Measurements from ENCODE around the gene PLEKHA1. TPM values are rescaled to one million over a fixed set of nuclear protein-coding genes. Genes with fewer than 3 reads are reported as not detected.

PLEKHA1 gene
- total RNA-seq, 1 donor from 2014 or later: 64.5 TPM

- no peak for DNase-seq (ENCODE audit: low spot score)
- peaks cover 14% of the 10 kb centered on the region for H3K4me1 Mint-ChIP-seq (ENCODE audit: low read depth)
- no peak overlapping the region for H3K4me3 Mint-ChIP-seq (ENCODE audit: unreplicated experiment)
- no peaks in the 10 kb centered on the region for H3K36me3 Mint-ChIP-seq (ENCODE audit: low read depth)
- H3K27ac Mint-ChIP-seq (ENCODE audit: unreplicated experiment): no peak overlapping the region
- no peaks in the 10 kb centered on the region for H3K9me3 Mint-ChIP-seq (ENCODE audit: low read depth)
- TF ChIP-seq, protein P1, sequence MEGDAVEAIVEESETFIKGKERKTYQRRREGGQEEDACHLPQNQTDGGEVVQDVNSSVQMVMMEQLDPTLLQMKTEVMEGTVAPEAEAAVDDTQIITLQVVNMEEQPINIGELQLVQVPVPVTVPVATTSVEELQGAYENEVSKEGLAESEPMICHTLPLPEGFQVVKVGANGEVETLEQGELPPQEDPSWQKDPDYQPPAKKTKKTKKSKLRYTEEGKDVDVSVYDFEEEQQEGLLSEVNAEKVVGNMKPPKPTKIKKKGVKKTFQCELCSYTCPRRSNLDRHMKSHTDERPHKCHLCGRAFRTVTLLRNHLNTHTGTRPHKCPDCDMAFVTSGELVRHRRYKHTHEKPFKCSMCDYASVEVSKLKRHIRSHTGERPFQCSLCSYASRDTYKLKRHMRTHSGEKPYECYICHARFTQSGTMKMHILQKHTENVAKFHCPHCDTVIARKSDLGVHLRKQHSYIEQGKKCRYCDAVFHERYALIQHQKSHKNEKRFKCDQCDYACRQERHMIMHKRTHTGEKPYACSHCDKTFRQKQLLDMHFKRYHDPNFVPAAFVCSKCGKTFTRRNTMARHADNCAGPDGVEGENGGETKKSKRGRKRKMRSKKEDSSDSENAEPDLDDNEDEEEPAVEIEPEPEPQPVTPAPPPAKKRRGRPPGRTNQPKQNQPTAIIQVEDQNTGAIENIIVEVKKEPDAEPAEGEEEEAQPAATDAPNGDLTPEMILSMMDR (IDR thresholded peaks at IDR 0.05): no peak
- H3K27me3 Mint-ChIP-seq (ENCODE audit: low read depth): no peaks in the 10 kb centered on the region
These were observed 38.2 kb upstream of the PLEKHA1 start for GRCh38 chr10:122336332-122336731.

GRCh38 chr10:122336961-122337360, 37.5 kb upstream of the PLEKHA1 start:
- no peak for DNase-seq (ENCODE audit: low spot score)
- peaks cover 12% of the 10 kb centered on the region for H3K4me1 Mint-ChIP-seq (ENCODE audit: low read depth)
- no peak overlapping the region for H3K4me3 Mint-ChIP-seq (ENCODE audit: unreplicated experiment)
- H3K27ac Mint-ChIP-seq (ENCODE audit: unreplicated experiment): no peak overlapping the region
- no peaks in the 10 kb centered on the region for H3K9me3 Mint-ChIP-seq (ENCODE audit: low read depth)
- H3K27me3 Mint-ChIP-seq (ENCODE audit: low read depth): no peaks in the 10 kb centered on the region
- no peaks in the 10 kb centered on the region for H3K36me3 Mint-ChIP-seq (ENCODE audit: low read depth)
- TF ChIP-seq, protein P1 (IDR thresholded peaks at IDR 0.05): no peak

- TF ChIP-seq, protein P1 (IDR thresholded peaks at IDR 0.05): no peak
- Mint-ChIP-seq H3K27me3 (ENCODE audit: low read depth) (no peaks in the 10 kb centered on the region), H3K9me3 (ENCODE audit: low read depth) (no peaks in the 10 kb centered on the region), H3K36me3 (ENCODE audit: low read depth) (no peaks in the 10 kb centered on the region), H3K4me1 (ENCODE audit: low read depth) (peaks cover 22% of the 10 kb centered on the region), H3K4me3 (ENCODE audit: unreplicated experiment) (no peak overlapping the region), H3K27ac (ENCODE audit: unreplicated experiment) (no peak overlapping the region)
- DNase-seq (ENCODE audit: low spot score): no peak
These were observed 35.7 kb upstream of the PLEKHA1 start for GRCh38 chr10:122338609-122339441.

- TF ChIP-seq, protein P1 (IDR thresholded peaks at IDR 0.05): no peak
- Mint-ChIP-seq H3K27me3 (ENCODE audit: low read depth) (no peaks in the 10 kb centered on the region), H3K27ac (ENCODE audit: unreplicated experiment) (no peak overlapping the region), H3K36me3 (ENCODE audit: low read depth) (no peaks in the 10 kb centered on the region), H3K9me3 (ENCODE audit: low read depth) (no peaks in the 10 kb centered on the region), H3K4me3 (ENCODE audit: unreplicated experiment) (no peak overlapping the region), H3K4me1 (ENCODE audit: low read depth) (peaks cover 30% of the 10 kb centered on the region)
- no peak for DNase-seq (ENCODE audit: low spot score)
These were observed 33.2 kb upstream of the PLEKHA1 start for GRCh38 chr10:122341141-122341810.

DNA sequence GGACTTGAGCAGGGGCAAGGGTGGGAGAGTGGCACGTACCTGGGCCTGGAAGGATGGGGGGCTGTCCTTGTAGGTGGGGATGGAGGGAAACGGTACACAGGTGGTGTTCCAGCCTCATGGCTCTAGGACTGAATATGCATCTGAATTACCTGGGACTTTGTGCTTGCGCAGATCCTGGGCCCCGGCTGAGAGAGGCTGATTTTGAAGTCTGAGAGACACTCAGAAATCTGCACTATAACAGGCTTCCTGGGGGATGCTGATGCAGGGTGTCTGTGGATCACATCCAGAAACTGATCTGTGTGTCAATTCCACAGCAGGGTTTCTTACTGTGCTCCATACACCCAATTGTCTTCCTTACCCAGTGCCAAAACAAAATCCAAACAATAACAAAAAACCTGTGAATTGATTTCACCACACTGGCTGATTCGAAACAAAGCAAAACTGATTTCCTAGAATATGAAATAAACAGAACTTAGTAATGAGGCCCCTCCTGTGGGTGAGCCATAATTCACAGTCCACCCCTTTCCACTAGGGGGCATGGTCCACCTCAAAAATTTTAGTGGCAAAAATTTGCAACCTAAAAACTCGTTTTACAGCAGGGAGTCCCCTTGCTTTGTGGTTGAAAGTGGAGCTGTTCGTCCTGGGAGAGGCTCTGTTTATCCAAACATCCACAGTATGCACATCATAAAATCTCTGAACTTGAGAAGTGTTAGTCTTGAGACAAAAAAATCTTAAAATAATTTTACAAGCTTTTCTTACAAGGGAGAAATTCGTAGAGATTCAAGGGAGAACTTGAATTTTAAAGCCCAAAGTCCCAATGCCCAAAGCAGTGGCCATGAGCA, 32.0 kb upstream of the PLEKHA1 start:
- Mint-ChIP-seq H3K27ac (ENCODE audit: unreplicated experiment) (peak overlapping the region; percentile 74), H3K9me3 (ENCODE audit: low read depth) (peaks cover 2% of the 10 kb centered on the region), H3K4me1 (ENCODE audit: low read depth) (peaks cover 30% of the 10 kb centered on the region), H3K27me3 (ENCODE audit: low read depth) (no peaks in the 10 kb centered on the region), H3K36me3 (ENCODE audit: low read depth) (no peaks in the 10 kb centered on the region), H3K4me3 (ENCODE audit: unreplicated experiment) (no peak overlapping the region)
- no peak for DNase-seq (ENCODE audit: low spot score)
- TF ChIP-seq, protein P1 (IDR thresholded peaks at IDR 0.05): peak; percentile 91
